ENCODE results near the gene SAMD4A. TPM values are rescaled to one million over a fixed set of nuclear protein-coding genes. Genes with fewer than 3 reads are reported as not detected.

Gene SAMD4A
- total and polyA plus RNA-seq, 10 donors, result 2.3 to 31.0 (median 21.2) TPM

DNA sequence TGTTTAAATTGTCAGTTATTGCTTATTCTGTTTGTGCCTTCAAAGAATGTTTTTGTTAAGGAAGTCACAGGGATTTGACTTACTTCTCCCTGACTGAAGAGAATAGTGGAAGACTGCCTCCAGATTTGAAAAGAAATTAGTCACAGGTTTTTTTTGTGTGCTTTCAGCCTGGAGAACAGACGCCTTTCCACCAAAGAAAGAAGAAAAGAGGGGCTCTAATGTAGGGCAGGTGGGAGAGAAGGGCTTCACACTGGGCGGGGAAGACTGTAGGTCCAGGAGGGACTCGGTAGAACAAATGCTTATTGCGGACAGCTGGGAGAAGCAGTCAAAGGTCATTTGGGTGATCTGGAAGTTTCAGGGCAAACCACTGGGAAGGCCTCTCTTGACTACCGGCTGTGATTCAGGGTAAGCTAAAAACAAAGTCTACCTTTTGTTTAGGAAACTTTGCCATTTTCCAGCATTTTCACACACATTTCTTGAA, 76.8 kb downstream of the SAMD4A start:
- Histone ChIP-seq H3K27ac (no peak overlapping the region), H3K36me3 (no peaks in the 10 kb centered on the region), H3K4me1 (peaks cover 0 to 12% (median 4%) of the 10 kb centered on the region in 6 donors), H3K9me3 (no peaks in the 10 kb centered on the region), H3K27me3 (replicated peaks in 1 of 7) (no peaks in the 10 kb centered on the region), H3K4me3 (no peak overlapping the region)
- 88 to 97% (median 92%) methylated on average over 5 of the region's 5 CpGs for WGBS, 5 donors
- intact Hi-C loops (cut with DNase I; ENCODE audit: low total_unique reads), result loop anchor here (10.0 kb wide), 1 partner anchor 69 kb away; no protein-coding TSS in a partner anchor
- DNase-seq, result no peak
- TF ChIP-seq POLR2AphosphoS5 (IDR thresholded peaks at IDR 0.05) (no peak), POLR2A (IDR thresholded peaks at IDR 0.05) (no peak)
- TF ChIP-seq, protein P1, sequence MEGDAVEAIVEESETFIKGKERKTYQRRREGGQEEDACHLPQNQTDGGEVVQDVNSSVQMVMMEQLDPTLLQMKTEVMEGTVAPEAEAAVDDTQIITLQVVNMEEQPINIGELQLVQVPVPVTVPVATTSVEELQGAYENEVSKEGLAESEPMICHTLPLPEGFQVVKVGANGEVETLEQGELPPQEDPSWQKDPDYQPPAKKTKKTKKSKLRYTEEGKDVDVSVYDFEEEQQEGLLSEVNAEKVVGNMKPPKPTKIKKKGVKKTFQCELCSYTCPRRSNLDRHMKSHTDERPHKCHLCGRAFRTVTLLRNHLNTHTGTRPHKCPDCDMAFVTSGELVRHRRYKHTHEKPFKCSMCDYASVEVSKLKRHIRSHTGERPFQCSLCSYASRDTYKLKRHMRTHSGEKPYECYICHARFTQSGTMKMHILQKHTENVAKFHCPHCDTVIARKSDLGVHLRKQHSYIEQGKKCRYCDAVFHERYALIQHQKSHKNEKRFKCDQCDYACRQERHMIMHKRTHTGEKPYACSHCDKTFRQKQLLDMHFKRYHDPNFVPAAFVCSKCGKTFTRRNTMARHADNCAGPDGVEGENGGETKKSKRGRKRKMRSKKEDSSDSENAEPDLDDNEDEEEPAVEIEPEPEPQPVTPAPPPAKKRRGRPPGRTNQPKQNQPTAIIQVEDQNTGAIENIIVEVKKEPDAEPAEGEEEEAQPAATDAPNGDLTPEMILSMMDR (IDR thresholded peaks at IDR 0.05 in 8 of 11, conservative IDR thresholded peaks at IDR 0.05 in 3 of 11), result no peak

DNA sequence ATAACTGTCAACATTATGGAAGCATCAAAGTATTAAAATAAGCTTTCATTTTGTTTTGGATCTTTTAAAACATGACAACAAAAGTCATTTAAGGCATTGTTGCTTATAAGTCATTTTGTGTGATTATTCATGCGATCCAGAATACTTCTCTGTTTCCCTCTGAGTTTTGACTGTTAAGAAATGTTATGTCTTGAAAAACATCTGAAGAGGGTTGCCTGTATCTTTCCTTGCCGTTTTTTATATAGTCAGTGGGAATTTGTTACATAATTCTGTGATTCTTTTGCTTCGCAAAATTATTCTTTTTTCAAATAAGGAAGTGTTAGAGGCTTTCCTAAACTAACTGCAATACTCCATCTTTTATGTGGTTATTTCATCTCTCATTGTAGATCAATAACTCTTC, 78.7 kb downstream of the SAMD4A start:
- Histone ChIP-seq H3K36me3 (no peaks in the 10 kb centered on the region), H3K9me3 (no peaks in the 10 kb centered on the region), H3K27me3 (replicated peaks in 1 of 7) (no peaks in the 10 kb centered on the region), H3K4me3 (no peak overlapping the region), H3K27ac (no peak overlapping the region), H3K4me1 (peaks cover 0 to 20% (median 4%) of the 10 kb centered on the region in 6 donors)
- intact Hi-C loops (cut with DNase I; ENCODE audit: low total_unique reads), result loop anchor here (10.0 kb wide), 1 partner anchor 71 kb away; no protein-coding TSS in a partner anchor
- 75 to 84% (median 83%) methylated on average over 3 of the region's 3 CpGs for WGBS, 5 donors
- no peak for TF ChIP-seq POLR2AphosphoS5 (IDR thresholded peaks at IDR 0.05)
- DNase-seq, result no peak

DNA sequence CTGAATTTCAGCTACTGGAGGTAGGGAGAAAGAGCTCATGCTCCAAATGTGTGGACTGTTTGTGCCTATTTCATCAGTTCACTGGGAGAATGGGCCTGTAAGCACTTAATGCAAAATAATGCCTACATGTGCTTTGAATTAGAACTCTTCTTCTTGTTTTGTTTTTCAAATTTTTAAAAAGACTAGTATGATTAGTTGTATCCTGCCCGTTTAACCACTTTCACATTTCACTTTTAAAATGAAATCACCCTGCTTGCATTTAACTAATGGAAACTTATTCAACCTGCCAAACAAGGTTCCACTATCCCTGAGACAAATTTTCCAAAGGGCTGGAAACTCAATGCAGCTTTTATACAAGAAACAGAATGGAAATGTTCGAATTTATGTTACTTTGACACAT, 79.7 kb downstream of the SAMD4A start:
- no peak overlapping the region for H3K27ac ChIP-seq
- DNase-seq, result no peak
- H3K9me3 ChIP-seq, result no peaks in the 10 kb centered on the region
- no peaks in the 10 kb centered on the region for H3K36me3 ChIP-seq
- TF ChIP-seq POLR2AphosphoS5 (IDR thresholded peaks at IDR 0.05) (no peak), POLR2A (IDR thresholded peaks at IDR 0.05) (no peak)
- TF ChIP-seq, protein P1 (IDR thresholded peaks at IDR 0.05 in 8 of 11, conservative IDR thresholded peaks at IDR 0.05 in 3 of 11), result no peak
- no peak overlapping the region for H3K4me3 ChIP-seq
- H3K4me1 ChIP-seq, result peaks cover 0 to 29% (median 4%) of the 10 kb centered on the region in 6 donors
- no peaks in the 10 kb centered on the region for H3K27me3 ChIP-seq (replicated peaks in 1 of 7)
- WGBS, 5 donors, result 64 to 83% (median 73%) methylated on average over 2 of the region's 2 CpGs
- intact Hi-C loops (cut with DNase I; ENCODE audit: low total_unique reads), result loop anchor here (10.0 kb wide), 1 partner anchor 72 kb away; no protein-coding TSS in a partner anchor

DNA sequence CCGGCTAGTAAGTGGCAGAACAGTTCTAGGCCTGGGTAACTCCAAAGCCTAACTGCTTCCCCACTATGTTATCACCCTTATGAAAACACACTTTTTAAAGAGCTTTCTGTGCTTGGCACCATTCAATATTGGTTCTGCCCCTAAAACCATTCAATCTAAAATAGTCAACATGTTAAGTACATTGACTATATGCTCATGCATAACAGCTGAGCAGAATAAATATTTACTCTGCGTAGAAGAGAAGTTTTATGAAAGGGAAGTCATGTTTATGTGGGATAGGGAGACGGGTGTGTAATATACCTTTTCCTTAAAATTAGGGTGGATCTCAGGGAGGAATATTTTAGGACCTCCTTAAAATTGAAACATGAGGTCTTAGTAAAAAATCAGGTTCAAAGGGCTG, 80.5 kb downstream of the SAMD4A start:
- Histone ChIP-seq H3K9me3 (no peaks in the 10 kb centered on the region), H3K4me1 (peaks cover 0 to 34% (median 4%) of the 10 kb centered on the region in 6 donors), H3K4me3 (no peak overlapping the region), H3K27me3 (replicated peaks in 1 of 7) (no peaks in the 10 kb centered on the region), H3K27ac (no peak overlapping the region), H3K36me3 (no peaks in the 10 kb centered on the region)
- TF ChIP-seq, protein P1 (IDR thresholded peaks at IDR 0.05 in 8 of 11, conservative IDR thresholded peaks at IDR 0.05 in 3 of 11), result no peak
- TF ChIP-seq POLR2AphosphoS5 (IDR thresholded peaks at IDR 0.05) (no peak), POLR2A (IDR thresholded peaks at IDR 0.05) (no peak)
- no peak for DNase-seq
- WGBS, 5 donors, result 93 to 99% (median 96%) methylated on average over 3 of the region's 3 CpGs
- intact Hi-C loops (cut with DNase I; ENCODE audit: low total_unique reads), result loop anchor here (10.0 kb wide), 1 partner anchor 73 kb away; no protein-coding TSS in a partner anchor
